GM19467 (cell line): Measurements from ENCODE around the gene TPRKB.
"Not testable (repeated sequence)": the region's sequence is repeated elsewhere in the genome, so short reads cannot be mapped to it uniquely, and the experiment has no call there.

Experiments used
- ATAC-seq: cut with Tn5 transposase; IDR thresholded peaks from one replicate; pipeline ENCODE4 v1.9.1; 2021; ENCODE audit warnings: mild to moderate bottlenecking, moderate library complexity; ENCODE audit not compliant: unreplicated experiment

TPRKB gene

DNA sequence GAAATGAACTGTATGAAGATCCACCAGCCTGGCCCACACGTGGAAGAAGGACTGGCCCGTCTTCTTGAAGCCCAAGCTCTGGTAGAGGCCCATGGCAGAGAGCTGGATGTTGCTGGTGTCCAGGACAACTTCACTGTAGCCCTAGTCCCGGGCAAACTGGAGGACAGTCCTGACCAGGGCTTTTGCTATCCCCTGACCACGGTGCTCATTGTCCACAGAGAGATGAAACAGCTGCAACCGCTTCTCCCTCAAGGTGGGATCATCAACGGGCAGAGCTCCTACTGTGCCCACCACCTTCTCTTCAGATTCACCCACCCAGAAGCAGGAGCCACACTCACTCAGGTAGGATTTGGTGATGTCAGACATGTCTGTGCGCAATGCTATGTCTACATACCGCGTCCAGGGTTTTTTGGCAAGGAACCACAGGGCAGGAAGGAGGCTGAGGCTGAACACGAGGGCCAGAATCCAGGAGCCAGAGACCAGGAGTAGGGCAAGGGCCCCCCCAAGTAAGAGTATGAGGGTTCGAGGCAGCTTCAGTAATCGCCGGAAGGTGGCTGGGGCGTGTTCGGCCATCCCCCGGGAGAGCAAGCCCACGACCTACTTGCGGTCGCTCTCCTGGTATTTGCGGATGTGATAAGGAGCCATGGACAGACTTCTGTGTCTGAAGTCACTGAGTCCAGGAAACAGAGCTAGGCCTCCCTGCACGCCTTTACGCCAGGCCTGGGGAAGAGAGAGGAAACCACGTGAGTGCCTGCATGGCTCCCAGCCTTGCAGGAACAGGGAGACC, 36.3 kb downstream of the TPRKB start:
- no peak for ATAC-seq

DNA sequence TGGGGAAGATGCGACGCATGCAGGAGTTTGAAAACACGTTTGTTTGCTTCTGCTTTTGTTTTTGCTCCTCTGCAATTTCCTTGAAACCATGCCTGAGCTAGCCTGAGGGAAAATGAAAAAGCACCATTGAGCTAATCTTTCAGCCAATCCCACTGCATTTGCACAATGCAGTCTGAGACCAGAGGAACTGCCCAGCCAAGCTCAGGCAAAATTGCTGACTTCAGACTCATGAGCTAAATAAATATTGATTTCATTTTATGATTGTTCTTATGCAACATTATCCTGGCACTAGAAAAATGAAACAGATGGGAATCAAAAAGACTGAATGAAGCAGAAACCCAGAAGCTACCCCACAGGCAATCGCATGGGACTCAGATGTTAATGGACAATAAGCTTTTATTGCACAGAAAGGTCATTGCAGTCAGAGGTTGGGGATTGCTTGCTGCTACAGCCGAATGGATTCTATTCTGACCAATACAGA, 37.0 kb downstream of the TPRKB start:
- ATAC-seq = no peak

DNA sequence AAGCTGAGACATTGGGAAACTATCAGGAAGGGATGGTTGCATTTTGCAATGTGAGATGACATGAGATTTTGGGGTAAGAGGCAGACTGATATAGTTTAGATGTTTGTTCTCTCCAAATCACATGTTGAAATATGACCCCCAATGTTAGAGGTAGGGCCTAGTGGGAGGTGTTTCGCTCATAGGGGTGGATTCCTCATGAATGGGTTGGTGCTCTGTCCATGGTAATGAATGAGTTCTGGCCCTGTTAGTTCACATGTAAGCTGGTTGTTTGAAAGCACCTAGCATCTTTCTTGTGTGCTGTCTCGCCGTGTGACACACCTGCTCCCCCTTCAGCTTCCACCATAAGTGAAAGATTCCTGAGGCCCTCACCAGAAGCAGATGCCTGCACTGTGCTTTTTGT, 37.7 kb downstream of the TPRKB start:
- ATAC-seq = no peak

DNA sequence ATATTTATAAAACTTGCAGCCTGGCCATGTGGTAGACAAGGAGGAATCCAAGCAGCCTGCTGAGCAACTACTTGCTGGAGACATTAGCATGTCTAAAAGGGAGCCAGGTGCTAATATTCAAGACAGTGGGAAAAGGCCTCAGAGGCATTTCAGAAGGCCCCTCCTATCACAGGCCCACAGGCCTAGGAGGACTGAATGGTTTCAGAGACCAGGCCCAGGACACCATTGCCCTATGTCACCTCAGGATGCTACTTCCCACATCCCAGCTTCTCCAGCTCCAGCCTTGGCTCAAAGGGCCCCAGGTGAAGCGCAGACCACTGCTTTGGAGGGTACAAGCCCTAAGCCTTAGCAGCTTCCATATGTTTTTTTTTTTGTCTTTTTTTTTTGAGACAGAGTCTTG, 39.0 kb downstream of the TPRKB start:
- ATAC-seq = no peak

DNA sequence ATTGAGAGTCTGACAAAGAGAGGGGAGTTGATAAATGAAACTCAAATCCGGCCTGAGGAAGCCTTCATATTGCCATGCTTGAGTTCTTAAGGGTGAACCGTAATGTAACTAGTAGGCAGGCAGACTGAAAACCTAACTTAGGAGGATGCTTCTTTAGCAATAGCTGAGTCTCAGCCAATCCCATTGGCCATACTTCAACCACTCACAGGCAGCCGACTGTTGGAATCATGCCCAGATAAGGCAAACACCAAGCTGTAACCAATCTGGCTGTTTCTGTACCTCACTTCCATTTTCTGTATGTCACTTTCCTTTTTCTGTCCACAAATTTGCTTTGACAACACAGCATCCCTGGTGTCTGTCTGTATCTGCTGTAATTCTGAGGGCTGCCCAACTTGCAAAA, 39.5 kb downstream of the TPRKB start:
- no peak for ATAC-seq

DNA sequence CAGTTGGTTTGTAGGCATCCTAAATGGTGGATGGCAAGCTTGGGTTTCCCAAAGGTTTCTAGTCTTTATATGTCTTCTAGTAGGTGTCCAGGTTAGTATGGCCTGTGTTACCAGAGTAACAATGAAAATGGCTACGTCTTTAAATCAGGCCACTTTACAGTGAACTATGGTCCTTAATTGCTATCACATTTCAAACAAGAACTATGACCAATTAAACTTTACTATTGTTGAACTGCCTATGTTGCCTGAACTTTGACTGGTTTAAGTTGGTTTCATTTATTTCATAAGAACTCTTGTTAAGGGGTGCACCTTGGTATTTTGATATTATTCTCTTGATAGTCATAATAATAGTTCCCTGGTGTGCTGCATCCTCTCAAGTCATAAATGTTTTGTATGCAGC, 40.2 kb downstream of the TPRKB start:
- not testable (repeated sequence) for ATAC-seq

DNA sequence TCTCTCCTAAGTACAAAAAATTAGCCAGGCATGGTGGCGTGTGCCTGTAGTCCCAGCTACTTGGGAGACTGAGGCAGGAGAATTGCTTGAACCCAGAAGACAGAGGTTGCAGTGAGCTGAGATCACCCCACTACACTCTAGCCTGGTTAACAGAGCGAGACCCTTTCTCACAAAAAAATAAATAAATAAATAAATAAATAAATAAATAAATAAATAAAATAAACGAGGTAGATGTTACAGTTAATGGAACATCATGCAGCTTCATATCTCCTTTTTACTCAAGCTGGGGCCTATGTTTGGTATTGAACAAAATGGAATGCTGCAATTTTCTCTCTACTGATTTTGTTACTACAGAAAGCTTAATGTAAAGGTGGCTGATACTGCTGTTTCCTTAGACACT, 40.6 kb downstream of the TPRKB start:
- ATAC-seq = not testable (repeated sequence)

DNA sequence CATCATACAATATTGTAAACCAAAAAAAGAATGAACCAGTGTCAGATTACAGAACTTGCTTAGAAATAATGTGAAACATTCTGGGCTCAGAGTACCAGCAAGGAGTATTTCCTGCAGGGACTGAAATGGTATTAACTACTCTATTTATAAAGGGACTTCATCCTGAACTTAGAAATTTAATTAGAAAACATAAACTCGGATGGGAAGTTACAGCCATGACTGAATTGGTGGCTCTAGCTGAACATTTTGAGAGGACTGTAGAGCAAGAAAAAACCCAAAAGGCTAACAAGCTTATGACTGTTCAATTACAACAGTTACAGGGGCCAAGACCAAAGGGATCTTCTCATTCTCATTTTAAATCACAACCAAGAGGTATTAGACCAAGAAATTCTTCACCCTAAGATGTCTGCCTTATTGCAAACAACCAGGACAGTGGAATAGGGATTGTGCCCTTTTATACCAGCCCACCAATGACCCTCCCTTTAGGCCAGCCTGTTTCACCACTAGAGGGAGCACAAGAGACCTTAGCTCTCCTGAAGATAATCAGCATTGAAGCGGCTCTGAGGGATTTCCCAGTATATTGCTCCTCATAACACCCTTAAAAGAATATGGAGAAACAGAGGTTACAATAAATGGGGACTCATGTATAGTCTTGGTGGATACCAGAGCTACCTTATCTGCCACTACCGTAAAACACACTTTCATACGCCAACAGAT, 46.6 kb downstream of the TPRKB start:
- ATAC-seq = not testable (repeated sequence)

DNA sequence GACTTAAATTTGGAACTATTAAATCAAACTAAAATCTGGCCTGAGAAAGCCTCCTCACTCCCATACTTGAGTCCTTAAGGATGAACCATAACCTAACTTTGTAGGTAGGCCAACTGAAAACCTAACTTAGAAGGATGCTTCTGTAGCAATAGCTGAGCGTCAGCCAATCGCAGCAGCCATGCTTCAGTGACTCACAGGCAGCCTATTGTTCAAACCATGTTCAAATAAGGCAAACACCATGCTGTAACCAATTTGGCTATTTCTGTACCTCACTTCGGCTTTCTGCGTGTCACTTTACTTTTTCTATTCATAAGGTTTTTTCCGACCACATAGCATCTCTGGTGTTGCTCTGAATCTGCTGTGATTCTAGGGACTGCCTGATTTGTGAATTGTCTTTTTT, 48.7 kb downstream of the TPRKB start:
- ATAC-seq = not testable (repeated sequence)

DNA sequence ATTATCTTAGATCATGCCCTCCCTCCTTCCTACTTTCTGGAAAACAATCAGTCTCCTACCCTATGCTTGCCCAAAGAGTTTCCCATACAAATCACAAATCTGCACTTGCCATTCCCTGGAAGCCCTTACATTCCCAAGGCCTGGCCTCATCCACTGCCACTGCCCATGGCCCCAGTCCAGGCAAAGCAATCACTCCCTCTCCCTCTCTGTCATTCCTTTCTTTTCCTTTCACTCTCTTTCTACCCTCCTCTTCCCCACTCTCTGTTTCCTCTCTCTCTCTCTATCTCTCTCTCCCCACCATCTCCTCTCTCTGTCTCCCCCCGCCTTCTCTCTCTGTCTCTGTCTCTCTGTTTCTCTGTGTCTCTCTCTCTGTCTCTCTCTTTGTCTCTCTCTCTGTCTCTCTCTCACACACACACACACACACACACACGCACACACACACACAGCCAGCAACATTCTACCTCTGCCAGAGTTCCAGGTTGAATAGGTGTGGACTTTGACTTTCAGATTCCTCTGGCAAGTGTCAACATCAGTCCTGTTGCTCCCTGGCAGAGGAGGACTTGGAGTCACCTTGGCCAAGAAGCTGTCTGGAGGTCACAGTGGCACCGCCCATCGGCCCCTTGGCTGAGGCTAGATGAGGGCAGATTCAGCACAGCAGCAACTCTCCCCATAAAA, 51.2 kb downstream of the TPRKB start:
- ATAC-seq = no peak

DNA sequence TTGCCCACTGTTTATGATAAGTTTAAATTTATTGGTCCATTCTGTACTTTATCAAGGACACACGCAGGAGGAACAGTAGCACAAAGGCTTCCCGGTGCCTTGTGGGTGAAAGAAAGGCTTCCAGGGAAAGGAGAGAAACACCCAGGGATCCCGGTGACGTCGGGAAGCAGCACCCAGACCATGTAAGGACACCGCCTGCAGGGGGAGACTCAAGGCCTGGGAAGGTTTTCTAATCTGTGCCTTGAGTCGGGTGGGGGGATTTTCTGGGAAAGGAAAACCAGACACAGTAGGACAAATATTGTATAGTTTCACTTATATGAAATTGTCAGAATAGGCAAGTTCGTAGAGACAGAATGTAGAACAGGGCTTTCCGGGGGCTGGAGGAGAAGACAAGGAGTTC, 52.2 kb downstream of the TPRKB start:
- not testable (repeated sequence) for ATAC-seq

DNA sequence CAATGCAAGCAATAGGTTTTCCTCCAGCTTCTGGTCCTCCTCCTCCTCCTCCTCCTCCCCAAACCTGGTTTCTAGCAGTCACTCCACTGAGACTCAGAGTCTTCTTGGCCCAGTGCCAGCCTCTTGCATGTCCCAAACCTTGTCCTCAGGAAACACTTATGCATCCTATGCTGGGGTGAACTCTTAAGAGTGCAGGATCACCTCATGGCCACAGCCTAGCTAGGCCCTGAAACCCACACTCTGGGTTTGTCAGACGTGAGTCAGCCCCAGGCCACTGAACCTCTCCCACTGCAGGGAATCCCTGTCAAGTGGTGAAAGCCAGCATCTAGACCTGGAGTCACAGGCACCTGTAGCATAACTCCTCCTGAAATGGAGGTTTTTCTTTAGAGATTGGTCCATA, 52.8 kb downstream of the TPRKB start:
- ATAC-seq = not testable (repeated sequence)

DNA sequence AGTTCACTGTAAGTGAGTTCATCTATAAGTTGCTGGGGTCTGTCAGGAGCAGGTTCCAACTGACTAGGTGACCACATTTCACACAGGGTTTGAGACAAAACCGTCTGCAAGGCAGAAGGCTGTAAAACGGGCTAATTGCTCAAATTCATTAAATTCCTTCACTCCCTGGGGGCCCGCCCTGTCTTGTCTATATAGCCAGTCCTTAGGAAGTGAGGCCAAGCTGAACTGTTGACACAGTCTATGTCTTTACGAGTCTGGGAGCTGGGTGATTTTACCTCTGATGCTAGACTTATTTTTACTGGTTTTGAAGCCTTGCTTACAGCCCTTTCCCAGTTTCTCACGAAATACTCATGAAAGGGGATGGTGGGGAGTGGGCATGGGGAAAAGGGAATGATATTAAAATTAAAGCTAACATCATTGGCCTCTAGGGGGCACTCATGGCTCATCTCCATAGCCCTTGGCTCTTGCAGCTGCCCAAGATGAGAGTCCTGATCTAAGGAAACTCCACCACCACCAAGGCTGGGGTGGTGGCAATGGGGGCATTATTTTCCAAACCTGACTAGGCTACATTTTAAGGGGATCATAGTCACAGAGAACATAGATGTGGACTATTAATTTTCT, 57.1 kb downstream of the TPRKB start:
- not testable (repeated sequence) for ATAC-seq
